Measurements from ENCODE around the gene SMIM21.

SMIM21 gene

GRCh38 chr18:75377926-75378325, 49.6 kb downstream of the SMIM21 start:
- H3K27ac ChIP-seq: no peak overlapping the region
- no peak for TF ChIP-seq ZFX (IDR thresholded peaks at IDR 0.05; ENCODE audit: borderline replicate concordance)
- TF ChIP-seq CTCF (IDR thresholded peaks at IDR 0.05): no peak

GRCh38 chr18:75377258-75377657, 50.2 kb downstream of the SMIM21 start:
- TF ChIP-seq CTCF (IDR thresholded peaks at IDR 0.05) (no peak), ZFX (IDR thresholded peaks at IDR 0.05; ENCODE audit: borderline replicate concordance) (no peak)
- H3K27ac ChIP-seq: no peak overlapping the region

DNA sequence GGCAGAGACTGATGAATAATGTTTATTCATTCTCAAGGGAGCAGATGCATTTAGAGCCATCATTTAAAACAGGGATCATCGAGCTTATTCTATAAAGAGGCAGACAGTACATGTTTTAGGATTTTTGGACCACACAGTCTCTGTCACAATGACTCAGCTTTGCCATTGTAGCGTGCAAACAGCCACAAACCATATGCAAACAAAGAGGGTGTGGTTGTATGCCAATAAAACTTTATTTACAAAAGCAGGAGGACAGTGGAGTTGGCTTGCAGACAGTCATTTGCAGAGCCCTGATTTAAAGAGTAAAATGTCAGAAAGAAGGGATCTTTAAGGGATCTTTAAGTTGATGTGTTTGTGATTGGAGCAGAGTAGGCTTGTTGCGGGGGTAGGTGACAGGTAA, 51.5 kb downstream of the SMIM21 start:
- no peak overlapping the region for H3K27ac ChIP-seq
- no peak for TF ChIP-seq CTCF (IDR thresholded peaks at IDR 0.05)
- TF ChIP-seq ZFX (IDR thresholded peaks at IDR 0.05; ENCODE audit: borderline replicate concordance): no peak

DNA sequence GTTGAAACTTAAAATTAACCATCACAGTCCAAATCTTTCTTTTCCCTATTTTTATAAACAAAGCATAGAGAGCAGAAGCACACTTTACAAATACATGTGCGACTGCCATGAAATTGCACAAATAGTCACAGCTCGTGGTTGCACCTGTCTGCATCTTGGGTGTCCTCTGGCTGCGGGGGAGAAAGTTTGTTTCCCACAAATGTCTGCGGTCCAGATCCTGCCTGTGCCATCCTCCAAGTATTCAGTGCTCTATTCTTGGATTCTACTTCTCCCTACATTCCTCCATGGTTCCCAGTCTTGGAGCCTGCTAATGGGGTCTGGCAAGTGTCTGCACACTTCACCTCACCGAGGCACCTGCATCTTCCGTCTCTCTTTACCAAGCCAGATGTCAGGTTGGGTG, 52.2 kb downstream of the SMIM21 start:
- no peak overlapping the region for H3K27ac ChIP-seq
- TF ChIP-seq ZFX (IDR thresholded peaks at IDR 0.05; ENCODE audit: borderline replicate concordance) (no peak), CTCF (IDR thresholded peaks at IDR 0.05) (no peak)

- TF ChIP-seq CTCF (IDR thresholded peaks at IDR 0.05): no peak
- TF ChIP-seq ZFX (IDR thresholded peaks at IDR 0.05; ENCODE audit: borderline replicate concordance): no peak
- H3K27ac ChIP-seq: no peak overlapping the region
These were observed 53.0 kb downstream of the SMIM21 start for GRCh38 chr18:75374466-75374865.

DNA sequence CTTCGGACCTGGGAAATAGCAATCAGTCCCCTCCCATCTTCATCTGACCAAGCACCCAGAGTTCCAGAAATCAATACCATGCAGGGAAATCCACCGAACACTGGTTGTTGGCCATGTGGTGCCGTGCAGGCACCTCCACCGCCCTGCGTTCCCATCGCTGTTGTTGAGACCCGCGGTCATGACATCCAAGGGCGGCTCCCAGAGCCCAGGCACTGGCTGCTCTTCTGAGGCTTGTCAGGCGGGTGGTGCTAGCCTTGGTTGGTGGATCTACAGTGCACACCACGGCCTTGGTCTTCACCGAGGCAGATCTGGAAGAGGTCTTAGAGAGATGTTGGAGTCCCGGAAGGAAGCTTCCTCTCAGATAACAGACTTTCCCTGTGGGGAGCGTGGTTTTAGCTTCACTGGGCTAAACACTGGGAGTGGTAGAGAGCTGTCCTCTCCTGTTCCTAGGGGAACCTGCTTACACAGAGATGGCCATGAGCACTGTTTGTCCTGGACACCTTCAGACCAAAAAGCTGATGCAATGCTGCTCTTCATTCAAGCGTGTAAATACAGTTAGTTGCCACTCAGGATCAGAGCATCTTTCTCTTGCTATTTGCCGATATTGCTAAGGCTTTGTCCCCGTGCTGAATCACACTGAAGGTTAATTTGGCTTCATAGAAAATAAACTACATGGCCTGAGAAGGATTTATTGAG, 58.3 kb downstream of the SMIM21 start:
- TF ChIP-seq CTCF (IDR thresholded peaks at IDR 0.05) (no peak), ZFX (IDR thresholded peaks at IDR 0.05; ENCODE audit: borderline replicate concordance) (no peak)

DNA sequence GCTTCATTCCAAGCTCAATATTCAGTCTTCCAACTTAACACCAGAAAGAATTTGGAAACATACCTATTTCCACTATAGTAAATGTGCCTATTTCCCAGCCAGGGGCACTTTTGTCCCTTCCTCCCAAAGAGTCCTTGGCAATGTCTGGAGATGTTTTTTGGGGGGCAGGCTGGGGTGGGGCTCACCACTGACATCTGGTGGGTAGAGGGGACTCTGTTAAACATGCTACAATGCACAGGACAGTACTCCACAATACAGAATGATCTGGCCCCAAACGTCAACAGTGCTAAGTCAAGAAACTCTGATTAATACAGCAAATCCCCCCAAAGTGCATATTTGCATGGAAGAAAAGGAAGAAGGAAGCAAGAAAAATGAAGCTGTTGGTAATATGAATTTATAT, 61.7 kb downstream of the SMIM21 start:
- no peak overlapping the region for H3K27ac ChIP-seq

More for the DNA sequence above, 58.3 kb downstream of the SMIM21 start:
- H3K27ac ChIP-seq: no peak overlapping the region

More for the DNA sequence above, 61.7 kb downstream of the SMIM21 start:
- TF ChIP-seq ZFX (IDR thresholded peaks at IDR 0.05; ENCODE audit: borderline replicate concordance) (no peak), CTCF (IDR thresholded peaks at IDR 0.05) (no peak)
